IMR-90 (cell line): ENCODE results near the gene DCTD. TPM values are rescaled to one million over a fixed set of nuclear protein-coding genes. Genes with fewer than 3 reads are reported as not detected.

Source experiments
- ATAC-seq: fragments of 200-7000 bp; cut with Tn5 transposase; 2 replicates; pipeline ENCODE4 v1.9.1; 2020; ENCODE audit warnings: low read depth, mild to moderate bottlenecking, moderate library complexity
- BruUV-seq: library from RNA; stranded (reverse); fragments of 400-500 nt; replicated peaks from 2 replicates; lab custom pipeline; 2021; lab: Mats Ljungman, UMichigan
- CTCF ChIA-PET: fragments of 300-600 bp; formaldehyde crosslinking; extraction: SDS; loops from one replicate; lab custom pipeline; 2021; ENCODE audit warnings: antibody characterized with exemption; lab: Yijun Ruan, JAX
- POLR2A ChIA-PET: fragments of 300-600 bp; sonication (Branson Sonifier 250); formaldehyde crosslinking; loops from one replicate; lab custom pipeline; 2022; ENCODE audit warnings: antibody characterized with exemption; ENCODE audit not compliant: unreplicated experiment; lab: Charles Lee
- DNase-seq: peaks from one replicate; pipeline ENCODE4 v3.0.0; 2013
- H2AFZ ChIP-seq: replicated peaks from 2 replicates; pipeline ENCODE3; 2013; ENCODE audit warnings: low read length, mild to moderate bottlenecking; ENCODE audit not compliant: poor library complexity
- H2AK5ac ChIP-seq: 2 replicates; pipeline ENCODE4 v1.6.1; 2013; ENCODE audit warnings: low read depth, low read length, inconsistent platforms
- H2AK9ac ChIP-seq: replicated peaks from 2 replicates; pipeline ENCODE3; 2013; ENCODE audit warnings: mild to moderate bottlenecking, low read depth, low read length, moderate library complexity; ENCODE audit not compliant: poor library complexity
- H2BK120ac ChIP-seq: 2 replicates; pipeline ENCODE4 v1.6.1; 2013; ENCODE audit warnings: low read depth, low read length, inconsistent platforms
- H2BK15ac ChIP-seq: 3 replicates; pipeline ENCODE4 v1.6.1; 2013; ENCODE audit warnings: low read depth, low read length, inconsistent platforms
- H2BK20ac ChIP-seq: 2 replicates; pipeline ENCODE4 v1.6.1; 2013; ENCODE audit warnings: low read depth, mild to moderate bottlenecking, inconsistent platforms, low read length, moderate library complexity
- H2BK5ac ChIP-seq: 2 replicates; pipeline ENCODE4 v1.6.1; 2013; ENCODE audit warnings: mild to moderate bottlenecking, low read depth, low read length, inconsistent platforms; ENCODE audit not compliant: poor library complexity, severe bottlenecking
- H3K14ac ChIP-seq: replicated peaks from 2 replicates; pipeline ENCODE4 v1.6.1; 2013; ENCODE audit warnings: low read depth, low read length, inconsistent platforms
- H3K18ac ChIP-seq: 2 replicates; pipeline ENCODE4 v1.6.1; 2013; ENCODE audit warnings: low read depth, low read length, control low read depth
- H3K23ac ChIP-seq: 2 replicates; pipeline ENCODE4 v1.6.1; 2013; ENCODE audit warnings: low read depth, low read length, inconsistent platforms
- H3K27ac ChIP-seq: 2 replicates; pipeline ENCODE4 v1.5.1; 2013; ENCODE audit warnings: mild to moderate bottlenecking, control low read depth, low read length; ENCODE audit not compliant: insufficient read depth
- H3K27me3 ChIP-seq: 2 replicates; pipeline ENCODE4 v1.6.1; 2013; ENCODE audit warnings: low read length; ENCODE audit not compliant: control insufficient read depth, insufficient read depth
- H3K36me3 ChIP-seq: 2 replicates; pipeline ENCODE4 v1.6.1; 2013; ENCODE audit warnings: low read length, mixed read lengths; ENCODE audit not compliant: control insufficient read depth, insufficient read depth
- H3K4ac ChIP-seq: 2 replicates; pipeline ENCODE4 v1.6.1; 2013; ENCODE audit warnings: low read depth, low read length, inconsistent platforms
- H3K4me1 ChIP-seq: 2 replicates; pipeline ENCODE4 v1.6.1; 2013; ENCODE audit warnings: low read length, mixed read lengths; ENCODE audit not compliant: control insufficient read depth, insufficient read depth
- H3K4me2 ChIP-seq: 2 replicates; pipeline ENCODE4 v1.6.1; 2013; ENCODE audit warnings: low read depth, mild to moderate bottlenecking, control low read depth, low read length, moderate library complexity
- H3K4me3 ChIP-seq: 2 replicates; pipeline ENCODE4 v1.5.1; 2013; ENCODE audit warnings: low read depth, mild to moderate bottlenecking, control low read depth, low read length, moderate library complexity; ENCODE audit not compliant: insufficient read depth
- H3K56ac ChIP-seq: 2 replicates; pipeline ENCODE4 v1.6.1; 2013; ENCODE audit warnings: low read length, inconsistent platforms; ENCODE audit not compliant: insufficient read depth; ENCODE audit errors: extremely low read depth
- H3K79me1 ChIP-seq, 2 experiments: 2 replicates each; pipeline ENCODE4 v1.6.1; 2013; ENCODE audit warnings: low read length in 2 of 2, inconsistent platforms in 1 of 2, low read depth in 1 of 2
- H3K9ac ChIP-seq: 2 replicates; pipeline ENCODE4 v1.6.1; 2013; ENCODE audit warnings: low read depth, low read length, control low read depth
- H3K9me1 ChIP-seq: 2 replicates; pipeline ENCODE4 v1.6.1; 2013; ENCODE audit warnings: low read length, inconsistent platforms; ENCODE audit not compliant: insufficient read depth
- H3K9me3 ChIP-seq: 2 replicates; pipeline ENCODE4 v1.6.1; 2013; ENCODE audit warnings: low read length; ENCODE audit not compliant: control insufficient read depth, insufficient read depth
- H4K20me1 ChIP-seq: 2 replicates; pipeline ENCODE4 v1.6.1; 2013; ENCODE audit warnings: low read length, inconsistent platforms; ENCODE audit not compliant: insufficient read depth
- H4K5ac ChIP-seq: 2 replicates; pipeline ENCODE4 v1.6.1; 2013; ENCODE audit warnings: mild to moderate bottlenecking, low read depth, low read length, control low read depth
- H4K8ac ChIP-seq, 2 experiments: 2 replicates each; pipeline ENCODE4 v1.6.1; 2013; ENCODE audit warnings: low read depth in 2 of 2, low read length in 2 of 2, control low read depth in 1 of 2, inconsistent platforms in 1 of 2
- H4K91ac ChIP-seq: 2 replicates; pipeline ENCODE4 v1.6.1; 2013; ENCODE audit warnings: low read depth, low read length, inconsistent platforms; ENCODE audit not compliant: insufficient read depth
- BHLHE40 ChIP-seq: fragments of 150-350 bp; IDR thresholded peaks from 2 replicates; pipeline ENCODE4 v1.6.1; 2016; ENCODE audit warnings: mild to moderate bottlenecking, low read depth, low read length
- CHD1 ChIP-seq: IDR thresholded peaks from 2 replicates; pipeline ENCODE4 v1.6.1; 2012; ENCODE audit warnings: low read depth, low read length, improper control_type of control experiment
- FOS ChIP-seq: fragments of 150-350 bp; IDR thresholded peaks from 2 replicates; pipeline ENCODE4 v1.6.1; 2016; ENCODE audit warnings: low read depth, low read length
- MAFK ChIP-seq: IDR thresholded peaks from 2 replicates; pipeline ENCODE4 v1.6.1; 2012; ENCODE audit warnings: low read depth, low read length, improper control_type of control experiment
- MXI1 ChIP-seq: IDR thresholded peaks from 2 replicates; pipeline ENCODE4 v1.6.1; 2012; ENCODE audit warnings: low read depth, mild to moderate bottlenecking, low read length, moderate library complexity, borderline replicate concordance
- NFE2L2 ChIP-seq: fragments of 150-350 bp; IDR thresholded peaks from 2 replicates; pipeline ENCODE4 v1.6.1; 2016; ENCODE audit warnings: low read depth, mild to moderate bottlenecking, low read length
- POLR2A ChIP-seq: IDR thresholded peaks from 2 replicates; pipeline ENCODE4 v1.6.1; 2012; ENCODE audit warnings: mild to moderate bottlenecking, low read depth, low read length
- RAD21 ChIP-seq: IDR thresholded peaks from 2 replicates; pipeline ENCODE4 v1.6.1; 2012; ENCODE audit warnings: low read length, improper control_type of control experiment
- RCOR1 ChIP-seq: IDR thresholded peaks from 2 replicates; pipeline ENCODE4 v1.6.1; 2012; ENCODE audit warnings: mild to moderate bottlenecking, low read length, improper control_type of control experiment; ENCODE audit not compliant: insufficient replicate concordance
- WGBS, 2 experiments: methylation state at CpG; one replicate each; pipeline versions ENCODE4 v1.1.5 to v1.1.7; 2013; ENCODE audit warnings: missing lambda C conversion rate in 2 of 2; ENCODE audit not compliant: insufficient read length in 1 of 2; ENCODE audit errors: extremely low coverage in 2 of 2; 5-methylcytosine and 5-hydroxymethylcytosine counted together
- dilution Hi-C: fragments of 300-500 bp; cut with HindIII; formaldehyde crosslinking; loops from one replicate; pipeline ENCODE4 v1.14.3; 2018; ENCODE audit warnings: low sequenced_read_pairs; ENCODE audit not compliant: unreplicated experiment
- in situ Hi-C: fragments of 300-500 bp; cut with MboI; formaldehyde crosslinking; loops from 3 replicates; pipeline ENCODE4 v1.14.3; 2019; ENCODE audit warnings: low sequenced_read_pairs, inconsistent platforms, mixed read lengths
- intact Hi-C: fragments of 100-400 bp; cut with micrococcal nuclease; formaldehyde crosslinking; loops from 2 replicates; pipeline ENCODE4 v1.10.0; 2022
- polyA plus RNA-seq, 3 experiments: library from polyadenylated mRNA; depleted of rRNA; stranded (reverse); fragments of >200 nt; gene quantifications; 2 replicates each; pipeline ENCODE4 v1.2.3, GENCODE V29; 2012; ENCODE audit warnings: low replicate concordance in 1 of 3
- total RNA-seq: library from RNA; depleted of rRNA; stranded (reverse); fragments of >200 nt; gene quantifications from 2 replicates; pipeline ENCODE4 v1.2.3, GENCODE V29; 2012
- TF ChIP-seq, protein P1 (sequence below): fragments of 150-350 bp; IDR thresholded peaks from 2 replicates; pipeline ENCODE4 v1.6.1; 2017; ENCODE audit warnings: mild to moderate bottlenecking, antibody characterized with exemption, low read length, low read depth

Gene DCTD
- total and polyA plus RNA-seq, 2 of the 4 experiments (the other 2 are of a cell fraction), result 90.3 to 127 TPM

GRCh38 chr4:182869697-182870096 lies 47.5 kb downstream of the DCTD start:
- H3K23ac ChIP-seq, result no peak overlapping the region
- H3K9me3 ChIP-seq, result no peaks in the 10 kb centered on the region
- no peaks in the 10 kb centered on the region for H3K79me1 ChIP-seq
- no peak overlapping the region for H3K56ac ChIP-seq
- no TSS peak for BruUV-seq
- no peak overlapping the region for H2BK15ac ChIP-seq
- no peaks in the 10 kb centered on the region for H3K9me1 ChIP-seq
- ATAC-seq (no peak), DNase-seq (no peak)
- no peak overlapping the region for H3K18ac ChIP-seq
- no peak overlapping the region for H3K4me2 ChIP-seq
- dilution Hi-C loops, result no loop called here
- H3K4ac ChIP-seq, result no peak overlapping the region
- in situ Hi-C loops, result no loop called here
- no peak overlapping the region for H4K5ac ChIP-seq
- H3K4me3 ChIP-seq, result no peak overlapping the region
- no peaks in the 10 kb centered on the region for H4K20me1 ChIP-seq
- H3K27me3 ChIP-seq, result no peaks in the 10 kb centered on the region
- no peak overlapping the region for H2BK120ac ChIP-seq
- no peaks in the 10 kb centered on the region for H3K4me1 ChIP-seq
- POLR2A ChIA-PET, result no interaction called here
- H3K14ac ChIP-seq, result no peak overlapping the region
- no peak overlapping the region for H2AFZ ChIP-seq
- CTCF ChIA-PET, result no interaction called here
- no peak overlapping the region for H3K9ac ChIP-seq
- no peak overlapping the region for H4K8ac ChIP-seq
- TF ChIP-seq, protein P1, sequence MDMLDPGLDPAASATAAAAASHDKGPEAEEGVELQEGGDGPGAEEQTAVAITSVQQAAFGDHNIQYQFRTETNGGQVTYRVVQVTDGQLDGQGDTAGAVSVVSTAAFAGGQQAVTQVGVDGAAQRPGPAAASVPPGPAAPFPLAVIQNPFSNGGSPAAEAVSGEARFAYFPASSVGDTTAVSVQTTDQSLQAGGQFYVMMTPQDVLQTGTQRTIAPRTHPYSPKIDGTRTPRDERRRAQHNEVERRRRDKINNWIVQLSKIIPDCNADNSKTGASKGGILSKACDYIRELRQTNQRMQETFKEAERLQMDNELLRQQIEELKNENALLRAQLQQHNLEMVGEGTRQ, result no peak
- no peak for TF ChIP-seq NFE2L2
- TF ChIP-seq FOS, result no peak
- no peak for TF ChIP-seq RCOR1
- no peak for TF ChIP-seq MXI1
- TF ChIP-seq CHD1, result no peak
- TF ChIP-seq MAFK, result no peak
- TF ChIP-seq POLR2A, result no peak
- TF ChIP-seq BHLHE40, result no peak
- no peak for TF ChIP-seq RAD21
- intact Hi-C loops, result no loop called here
- no peak overlapping the region for H2AK5ac ChIP-seq
- H2BK20ac ChIP-seq, result no peak overlapping the region
- WGBS, 2 experiments, result no CpG with 5 or more reads among the region's 4 CpGs
- no peaks in the 10 kb centered on the region for H3K36me3 ChIP-seq
- H4K91ac ChIP-seq, result no peak overlapping the region
- no peak overlapping the region for H2AK9ac ChIP-seq
- H2BK5ac ChIP-seq, result no peak overlapping the region
- H3K27ac ChIP-seq, result no peak overlapping the region
